ENCODE results near the gene ZNF41. TPM values are rescaled to one million over a fixed set of nuclear protein-coding genes. Genes with fewer than 3 reads are reported as not detected.

The ZNF41 gene
- total RNA-seq, 2 experiments from 2014 or later = 8.4 to 10.7 TPM

GRCh38 chrX:47507153-47507867 is 24.3 kb upstream of the ZNF41 start:
- intact Hi-C loops (cut with micrococcal nuclease; ENCODE audit: unreplicated experiment) = no loop called here
- no TSS peak for BruUV-seq (replicated peaks)
- CTCF ChIA-PET (ENCODE audit: unreplicated experiment) = no interaction called here

GRCh38 chrX:47503151-47503550 is 20.1 kb upstream of the ZNF41 start:
- POLR2A ChIA-PET = interaction anchor here (0.7 kb wide), 1 partner anchor 12 kb away, joined by 3 read pairs; no protein-coding TSS in a partner anchor
- Histone ChIP-seq H3K4me1 (ENCODE audit: insufficient read depth, low read length, poor library complexity, severe bottlenecking) (peaks cover 9% of the 10 kb centered on the region), H3K4me3 (ENCODE audit: low read depth, low read length, poor library complexity, severe bottlenecking) (no peak overlapping the region), H3K36me3 (ENCODE audit: insufficient read depth, low read length) (no peaks in the 10 kb centered on the region), H3K9me2 (ENCODE audit: insufficient read depth, low read length) (no peaks in the 10 kb centered on the region), H3K9me3 (ENCODE audit: low read length) (no peaks in the 10 kb centered on the region), H4K20me1 (ENCODE audit: insufficient read depth, low read length) (no peaks in the 10 kb centered on the region), H2AFZ (ENCODE audit: low read length) (no peak overlapping the region), H3K79me2 (ENCODE audit: insufficient read depth, low read depth, low read length) (no peaks in the 10 kb centered on the region), H3K27ac (ENCODE audit: low read depth, low read length, poor library complexity, severe bottlenecking) (no peak overlapping the region), H3K4me2 (ENCODE audit: low read length) (no peak overlapping the region)
- TF ChIP-seq EZH2phosphoT487 (IDR thresholded peaks at IDR 0.05; ENCODE audit: borderline replicate concordance, low read depth, low read length) (no peak), CTCF (conservative IDR thresholded peaks at IDR 0.05; ENCODE audit: low read length) (no peak)
- CTCF ChIA-PET (ENCODE audit: unreplicated experiment) = no interaction called here
- DNase-seq (ENCODE audit: low spot score) = no peak
- no TSS peak for BruUV-seq (replicated peaks)
- intact Hi-C loops (cut with micrococcal nuclease; ENCODE audit: unreplicated experiment) = no loop called here

More at GRCh38 chrX:47507153-47507867, 24.3 kb upstream of the ZNF41 start:
- Histone ChIP-seq H3K4me2 (ENCODE audit: low read length) (no peak overlapping the region), H2AFZ (ENCODE audit: low read length) (no peak overlapping the region), H3K9me2 (ENCODE audit: insufficient read depth, low read length) (no peaks in the 10 kb centered on the region), H3K36me3 (ENCODE audit: insufficient read depth, low read length) (no peaks in the 10 kb centered on the region), H3K79me2 (ENCODE audit: insufficient read depth, low read depth, low read length) (no peaks in the 10 kb centered on the region), H4K20me1 (ENCODE audit: insufficient read depth, low read length) (no peaks in the 10 kb centered on the region), H3K4me3 (ENCODE audit: low read depth, low read length, poor library complexity, severe bottlenecking) (no peak overlapping the region), H3K4me1 (ENCODE audit: insufficient read depth, low read length, poor library complexity, severe bottlenecking) (peaks cover 1% of the 10 kb centered on the region), H3K27ac (ENCODE audit: low read depth, low read length, poor library complexity, severe bottlenecking) (no peak overlapping the region), H3K9me3 (ENCODE audit: low read length) (no peaks in the 10 kb centered on the region)
- POLR2A ChIA-PET = interaction anchor here (0.7 kb wide), 1 partner anchor 15 kb away, joined by 3 read pairs; no protein-coding TSS in a partner anchor
- DNase-seq (ENCODE audit: low spot score) = no peak
- TF ChIP-seq EZH2phosphoT487 (IDR thresholded peaks at IDR 0.05; ENCODE audit: borderline replicate concordance, low read depth, low read length) (no peak), CTCF (conservative IDR thresholded peaks at IDR 0.05; ENCODE audit: low read length) (no peak)
